HepG2 (cell line): ENCODE measurements around the gene HS6ST1. TPM values are rescaled to one million over a fixed set of nuclear protein-coding genes. Genes with fewer than 3 reads are reported as not detected.

ENCODE experiments used
- CSRNP1 ChIP-seq: sonication (generic); formaldehyde crosslinking; IDR thresholded peaks from 2 replicates; pipeline ENCODE4 v1.8.1; 2023; ENCODE audit warnings: mild to moderate bottlenecking, missing genetic modification reagents
- HNRNPL ChIP-seq: fragments of 200-400 bp; formaldehyde crosslinking; IDR thresholded peaks from 2 replicates; pipeline ENCODE4 v1.6.1; 2017; ENCODE audit warnings: mild to moderate bottlenecking, low read depth, low read length
- HOMEZ ChIP-seq: IDR thresholded peaks from 2 replicates; pipeline ENCODE4 v1.6.1; 2016; ENCODE audit warnings: low read depth
- RERE ChIP-seq: IDR thresholded peaks from 2 replicates; pipeline ENCODE4 v1.6.1; 2016; ENCODE audit warnings: low read depth, missing genetic modification reagents, missing compliant biosample characterization
- polyA plus RNA-seq, 8 experiments: library from polyadenylated mRNA; depleted of rRNA in 3 of 8; stranded (reverse) in 7 of 8; unstranded in 1 of 8; fragments of >200 nt; fragmentation: Illumina TruSeq in 4 of 8; extraction: Trizol in 4 of 8; gene quantifications; 2 replicates each; pipeline versions ENCODE4 v1.2.1 to v1.2.3, GENCODE V29; 2011 to 2016; ENCODE audit warnings: low read depth in 4 of 8, missing spikeins in 1 of 8, mixed read lengths in 1 of 8; ENCODE audit not compliant: insufficient read depth in 1 of 8
- total RNA-seq, 5 experiments: library from RNA; depleted of rRNA; stranded (reverse); fragments of >200 nt; fragmentation: Illumina TruSeq; extraction: Trizol; gene quantifications; 2 replicates each; pipeline ENCODE4 v1.2.3, GENCODE V29; 2016; ENCODE audit warnings: low read depth in 1 of 5

The HS6ST1 gene
- total and polyA plus RNA-seq, 2 of the 13 experiments (the other 11 are each of a cell fraction or from before 2014, with no cell fraction given), result 34.5 to 84.6 TPM

GRCh38 chr2:128322715-128323554, 4.3 kb upstream of the HS6ST1 start (continued):
- no peak for TF ChIP-seq RERE (CRISPR knock-in tag)
- peak; percentile 72; the same call in 1 of the 2 replicates for TF ChIP-seq HNRNPL
- peak; percentile 51; the same call in 1 of the 2 replicates for TF ChIP-seq CSRNP1 (CRISPR knock-in tag)
- TF ChIP-seq HOMEZ, result no peak
